ENCODE results near the gene TEX54.

Gene TEX54

DNA sequence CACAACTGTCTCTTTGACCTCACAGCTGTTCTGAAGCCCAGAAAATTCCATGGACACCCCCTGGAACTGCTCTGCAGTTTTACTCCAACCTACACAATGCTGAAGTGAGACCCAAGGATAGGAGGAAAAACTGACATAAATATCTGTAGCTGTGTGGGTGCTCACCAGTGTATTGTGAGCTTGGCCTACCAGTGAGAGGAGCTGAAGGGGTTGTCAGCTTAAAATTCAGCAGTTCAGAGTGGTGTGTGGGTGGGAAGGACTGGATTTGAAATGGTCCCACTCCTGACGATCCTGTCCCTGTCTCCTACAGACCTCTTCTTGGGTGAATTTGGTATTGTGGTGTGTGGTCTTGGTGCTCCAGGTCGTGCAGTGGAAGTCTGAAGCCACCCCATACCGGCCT lies 43.1 kb downstream of the TEX54 start:
- Histone ChIP-seq H3K27me3 (ENCODE audit: insufficient read depth, low read length) (no peaks in the 10 kb centered on the region), H3K4me3 (ENCODE audit: low read depth, low read length, poor library complexity, severe bottlenecking) (no peak overlapping the region), H3K9ac (ENCODE audit: low read length) (peak overlapping the region; percentile 4; the same call in 1 of the 2 replicates), H2AFZ (ENCODE audit: low read length) (no peak overlapping the region), H3K36me3 (ENCODE audit: insufficient read depth, low read length) (peaks cover 42% of the 10 kb centered on the region), H4K20me1 (ENCODE audit: insufficient read depth, low read length) (no peaks in the 10 kb centered on the region), H3K79me2 (ENCODE audit: insufficient read depth, low read length) (peaks cover 11% of the 10 kb centered on the region; the same call in 1 of the 2 replicates), H3K27ac (ENCODE audit: low read depth, low read length, poor library complexity, severe bottlenecking) (peak overlapping the region; percentile 6), H3K9me2 (ENCODE audit: low read depth, low read length) (no peaks in the 10 kb centered on the region), H3F3A (ENCODE audit: insufficient read depth, low read length) (no peaks in the 10 kb centered on the region), H3K9me3 (ENCODE audit: low read length) (no peaks in the 10 kb centered on the region), H3K4me2 (ENCODE audit: low read length) (0 out of 2 replicates have a peak overlapping the region, but pooled peaks have one; percentile 19), H3K4me1 (ENCODE audit: insufficient read depth, low read length, severe bottlenecking) (peaks cover 50% of the 10 kb centered on the region)
- no peak for TF ChIP-seq CTCF (IDR thresholded peaks at IDR 0.05; ENCODE audit: low read length)
- TF ChIP-seq EZH2 (IDR thresholded peaks at IDR 0.05; ENCODE audit: borderline replicate concordance, low read length), result no peak

DNA sequence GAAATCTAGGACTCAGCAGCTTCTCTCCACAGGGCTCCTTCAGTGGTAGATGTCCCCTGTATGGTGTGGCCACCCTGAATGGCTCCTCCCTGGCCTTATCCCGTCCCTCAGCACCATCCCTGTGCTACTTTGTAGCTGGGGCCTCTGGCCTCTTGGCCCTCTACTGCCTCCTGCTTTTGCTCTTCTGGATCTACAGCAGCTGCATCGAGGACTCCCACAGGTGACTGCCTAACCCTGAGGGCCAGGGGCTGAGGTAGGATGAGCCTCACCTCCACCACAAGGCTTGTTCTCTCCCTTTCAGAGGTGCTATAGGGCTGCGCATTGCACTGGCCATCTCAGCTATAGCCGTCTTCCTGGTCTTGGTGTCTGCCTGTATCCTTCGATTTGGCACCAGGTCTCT lies 43.6 kb downstream of the TEX54 start:
- Histone ChIP-seq H4K20me1 (ENCODE audit: insufficient read depth, low read length) (no peaks in the 10 kb centered on the region), H3K9ac (ENCODE audit: low read length) (peak overlapping the region; percentile 38; the same call in 1 of the 2 replicates), H3K4me1 (ENCODE audit: insufficient read depth, low read length, severe bottlenecking) (peaks cover 50% of the 10 kb centered on the region), H3K79me2 (ENCODE audit: insufficient read depth, low read length) (peaks cover 11% of the 10 kb centered on the region; the same call in 1 of the 2 replicates), H3K9me2 (ENCODE audit: low read depth, low read length) (no peaks in the 10 kb centered on the region), H2AFZ (ENCODE audit: low read length) (no peak overlapping the region), H3K36me3 (ENCODE audit: insufficient read depth, low read length) (peaks cover 36% of the 10 kb centered on the region), H3K9me3 (ENCODE audit: low read length) (no peaks in the 10 kb centered on the region), H3K4me2 (ENCODE audit: low read length) (peak overlapping the region; percentile 98; the same call in 1 of the 2 replicates), H3K27me3 (ENCODE audit: insufficient read depth, low read length) (no peaks in the 10 kb centered on the region), H3F3A (ENCODE audit: insufficient read depth, low read length) (no peaks in the 10 kb centered on the region), H3K4me3 (ENCODE audit: low read depth, low read length, poor library complexity, severe bottlenecking) (peak overlapping the region; percentile 95), H3K27ac (ENCODE audit: low read depth, low read length, poor library complexity, severe bottlenecking) (peak overlapping the region; percentile 15)
- TF ChIP-seq EZH2 (IDR thresholded peaks at IDR 0.05; ENCODE audit: borderline replicate concordance, low read length) (no peak), CTCF (IDR thresholded peaks at IDR 0.05; ENCODE audit: low read length) (no peak)

DNA sequence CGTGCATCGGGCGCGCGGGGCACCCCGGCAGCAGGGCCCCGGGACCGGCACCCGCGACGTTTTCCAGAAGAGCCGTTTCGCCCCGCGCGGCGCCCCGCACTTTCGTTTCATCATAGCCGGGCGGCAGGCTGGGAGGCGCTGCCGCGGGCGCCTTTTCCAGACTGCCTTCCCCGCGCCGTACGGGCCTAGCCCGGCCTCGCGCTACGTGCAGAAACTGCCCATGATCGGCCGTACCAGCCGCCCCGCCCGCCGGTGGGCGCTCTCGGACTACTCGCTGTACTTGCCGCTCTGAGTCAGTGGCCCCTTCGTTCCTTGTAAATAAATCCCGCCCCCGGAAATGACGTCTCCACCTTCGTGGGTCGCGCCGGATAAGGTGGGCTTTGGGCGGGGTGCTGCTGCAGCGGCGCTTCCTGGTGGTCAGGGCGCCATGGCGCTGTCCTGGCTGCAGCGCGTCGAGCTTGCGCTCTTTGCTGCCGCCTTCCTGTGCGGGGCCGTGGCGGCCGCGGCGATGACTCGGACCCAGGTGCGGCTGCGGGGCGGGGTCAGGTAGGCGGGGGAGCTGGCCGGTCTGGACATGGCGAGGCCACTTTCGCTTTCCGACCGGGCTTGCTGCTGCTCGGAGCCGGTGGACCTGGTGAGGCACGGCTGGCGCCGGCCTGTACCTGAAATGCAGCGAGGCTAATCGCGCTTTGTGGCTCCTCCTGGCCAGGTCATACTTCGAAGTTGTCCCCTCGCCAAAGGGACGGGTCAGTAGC lies 45.5 kb downstream of the TEX54 start, which contains the start of gene TMEM179B:
TSS of gene TMEM179B (plus strand) at position 398 of the 755 bp plus-strand sequence. CDS start at position 428, 30 bp downstream.
- Histone ChIP-seq H3F3A (ENCODE audit: insufficient read depth, low read length) (no peaks in the 10 kb centered on the region), H3K4me3 (ENCODE audit: low read depth, low read length, poor library complexity, severe bottlenecking) (peak within 1 kb of the TSS; percentile 95), H2AFZ (ENCODE audit: low read length) (no peak within 1 kb of the TSS), H3K4me2 (ENCODE audit: low read length) (peak within 1 kb of the TSS; percentile 98), H3K36me3 (ENCODE audit: insufficient read depth, low read length) (peaks cover 30% of the 10 kb centered on the region; the same call in 1 of the 2 replicates), H3K9me2 (ENCODE audit: low read depth, low read length) (no peaks in the 10 kb centered on the region), H3K9me3 (ENCODE audit: low read length) (no peaks in the 10 kb centered on the region), H3K9ac (ENCODE audit: low read length) (peak within 1 kb of the TSS; percentile 92), H4K20me1 (ENCODE audit: insufficient read depth, low read length) (no peaks in the 10 kb centered on the region), H3K27ac (ENCODE audit: low read depth, low read length, poor library complexity, severe bottlenecking) (peak within 1 kb of the TSS; percentile 66), H3K79me2 (ENCODE audit: insufficient read depth, low read length) (peaks cover 11% of the 10 kb centered on the region; the same call in 1 of the 2 replicates), H3K4me1 (ENCODE audit: insufficient read depth, low read length, severe bottlenecking) (peaks cover 46% of the 10 kb centered on the region), H3K27me3 (ENCODE audit: insufficient read depth, low read length) (no peaks in the 10 kb centered on the region)
- no peak for TF ChIP-seq EZH2 (IDR thresholded peaks at IDR 0.05; ENCODE audit: borderline replicate concordance, low read length)
- peak; percentile 39 for TF ChIP-seq CTCF (IDR thresholded peaks at IDR 0.05; ENCODE audit: low read length)

Measured in OCI-LY1 (cell line).